Aorta (tissue), 5 donors: ENCODE results near the gene KNTC1. TPM values are rescaled to one million over a fixed set of nuclear protein-coding genes. Genes with fewer than 3 reads are reported as not detected.
"Not testable (repeated sequence)": the region's sequence is repeated elsewhere in the genome, so short reads cannot be mapped to it uniquely, and the experiment has no call there.

Experiments used
- ATAC-seq: fragments of 200-7000 bp; cut with Tn5 transposase; one replicate; pipeline ENCODE4 v1.9.1; 2022; ENCODE audit warnings: moderate library complexity; ENCODE audit not compliant: low FRiP score
- DNase-seq, 2 donors: peaks; one replicate each; pipeline ENCODE4 v3.0.0-alpha.2; 2020
- H3K27ac ChIP-seq, 2 donors: one replicate each; pipeline ENCODE4 v1.5.1; 2013; ENCODE audit warnings: low read length in 2 of 2, mild to moderate bottlenecking in 2 of 2, moderate library complexity in 2 of 2, control low read depth in 1 of 2, inconsistent platforms in 1 of 2, low read depth in 1 of 2
- H3K27me3 ChIP-seq, 2 donors: one replicate each; pipeline ENCODE4 v1.6.1; 2013; ENCODE audit warnings: control low read depth in 1 of 2, low read length in 1 of 2, mild to moderate bottlenecking in 1 of 2, moderate library complexity in 1 of 2; ENCODE audit not compliant: insufficient read depth in 2 of 2, control insufficient read depth in 1 of 2
- H3K36me3 ChIP-seq, 2 donors: one replicate each; pipeline ENCODE4 v1.6.1; 2013; ENCODE audit warnings: control low read depth in 1 of 2, low read length in 1 of 2, mild to moderate bottlenecking in 1 of 2; ENCODE audit not compliant: insufficient read depth in 2 of 2, control insufficient read depth in 1 of 2
- H3K4me1 ChIP-seq, 2 donors: one replicate each; pipeline ENCODE4 v1.6.1; 2013; ENCODE audit warnings: low read length in 2 of 2, control low read depth in 1 of 2, mild to moderate bottlenecking in 1 of 2, moderate library complexity in 1 of 2; ENCODE audit not compliant: insufficient read depth in 2 of 2, control insufficient read depth in 1 of 2
- H3K4me3 ChIP-seq, 2 donors: one replicate each; pipeline ENCODE4 v1.5.1; 2013; ENCODE audit warnings: low read length in 2 of 2, control low read depth in 1 of 2, mild to moderate bottlenecking in 1 of 2
- H3K9me3 ChIP-seq: one replicate; pipeline ENCODE4 v1.6.1; 2013; ENCODE audit warnings: mild to moderate bottlenecking, low read length; ENCODE audit not compliant: control insufficient read depth
- WGBS, 2 donors: extraction: QIAGEN DNeasy Blood & Tissue Kit; methylation state at CpG; one replicate each; pipeline ENCODE4 v1.1.7; 2013; 5-methylcytosine and 5-hydroxymethylcytosine counted together
- intact Hi-C, 2 donors: fragments of 100-400 bp; cut with DNase I; formaldehyde crosslinking; loops; one replicate each; pipeline versions ENCODE4 v1.14.2 to v1.15.0; 2022
- polyA plus RNA-seq, 2 donors: library from polyadenylated mRNA; stranded (reverse); fragments of 200-250 nt; gene quantifications; one replicate each; pipeline ENCODE4 v1.2.3, GENCODE V29; 2013
- total RNA-seq, 2 donors: library from RNA; stranded (reverse); fragmentation: NEBNext Ultra II Directional; extraction: Animal tissue kit (Norgen Biotek cat#: 25700); gene quantifications; one replicate each; pipeline ENCODE4 v1.2.1, GENCODE V29; 2021
- donor health status: healthy with polysubstance abuse.
- donor health status: Bipolar disorder and iron deficiency.
- donor health status: DM: no; HTN: no; CAD: no.
- donor health status: DM: no; HTN: no; CAD: no.
- donor health status: DM: yes; HTN: yes; CAD: no.

KNTC1 gene
- total and polyA plus RNA-seq, 4 donors: 6.8 to 18.4 (median 10.3) TPM

GRCh38 chr12:122489038-122489437 is 38.0 kb upstream of the KNTC1 start:
- DNase-seq (no peak), ATAC-seq (no peak)
- intact Hi-C loops: no loop called here
- no peaks in the 10 kb centered on the region for H3K27me3 ChIP-seq
- H3K27ac ChIP-seq: no peak overlapping the region
- no peaks in the 10 kb centered on the region for H3K9me3 ChIP-seq
- H3K4me3 ChIP-seq: no peak overlapping the region
- peaks cover 8 to 14% of the 10 kb centered on the region in 2 donors for H3K36me3 ChIP-seq
- 92 to 93% methylated on average over 2 of the region's 2 CpGs for WGBS, 2 donors
- no peaks in the 10 kb centered on the region for H3K4me1 ChIP-seq

GRCh38 chr12:122491991-122492390 is 35.1 kb upstream of the KNTC1 start:
- Histone ChIP-seq H3K4me3 (no peak overlapping the region), H3K27ac (no peak overlapping the region), H3K36me3 (peaks cover 3 to 8% of the 10 kb centered on the region in 2 donors), H3K9me3 (no peaks in the 10 kb centered on the region), H3K27me3 (no peaks in the 10 kb centered on the region), H3K4me1 (no peaks in the 10 kb centered on the region)
- DNase-seq (no peak), ATAC-seq (no peak)
- 91 to 98% methylated on average over 2 of the region's 2 CpGs for WGBS, 2 donors
- intact Hi-C loops: no loop called here

GRCh38 chr12:122493222-122493621 is 33.8 kb upstream of the KNTC1 start:
- H3K4me1 ChIP-seq, H3K4me3 ChIP-seq, H3K27ac ChIP-seq, H3K36me3 ChIP-seq, H3K9me3 ChIP-seq, ATAC-seq, H3K27me3 ChIP-seq, intact Hi-C loops, DNase-seq: not testable (repeated sequence)
- WGBS, 2 donors: 87 to 89% methylated on average over 6 of the region's 6 CpGs

- Histone ChIP-seq H3K27ac (no peak overlapping the region), H3K4me1 (no peaks in the 10 kb centered on the region), H3K4me3 (no peak overlapping the region), H3K27me3 (no peaks in the 10 kb centered on the region), H3K9me3 (no peaks in the 10 kb centered on the region), H3K36me3 (peaks cover 0 to 5% of the 10 kb centered on the region in 2 donors)
- DNase-seq: no peak
- ATAC-seq: no peak
- WGBS, 2 donors: 80 to 84% methylated on average over 7 of the region's 7 CpGs
- intact Hi-C loops: no loop called here
These were observed 31.8 kb upstream of the KNTC1 start for GRCh38 chr12:122495258-122495657.

- Histone ChIP-seq H3K4me1 (no peaks in the 10 kb centered on the region), H3K9me3 (no peaks in the 10 kb centered on the region), H3K27ac (peak overlapping the region; percentile 72), H3K36me3 (peaks cover 0 to 2% of the 10 kb centered on the region in 2 donors), H3K4me3 (peak overlapping the region; percentile 23 to 60), H3K27me3 (no peaks in the 10 kb centered on the region)
- WGBS, 2 donors: 0 to 1% methylated on average over 38 to 47 of the region's 47 CpGs
- ATAC-seq: peak; percentile 69
- intact Hi-C loops: no loop called here
- DNase-seq: peak; percentile 57 to 87
These were observed 26.9 kb upstream of the KNTC1 start for GRCh38 chr12:122499991-122500684.

- Histone ChIP-seq H3K36me3 (peaks cover 3 to 4% of the 10 kb centered on the region in 2 donors), H3K4me1 (no peaks in the 10 kb centered on the region), H3K9me3 (no peaks in the 10 kb centered on the region), H3K27me3 (no peaks in the 10 kb centered on the region), H3K4me3 (peak within 1 kb of the TSS; percentile 23 to 60), H3K27ac (peak within 1 kb of the TSS; percentile 72)
- DNase-seq: peak; percentile 99
- intact Hi-C loops: no loop called here
- 2% methylated on average over 52 of the region's 52 CpGs for WGBS, 2 donors
- peak; percentile 98 for ATAC-seq
These were observed 26.2 kb upstream of the KNTC1 start, which contains the start of gene ZCCHC8 for GRCh38 chr12:122500685-122501488. Gene ZCCHC8 (minus strand): TSS chr12:122500932. CDS start chr12:122500840, 92 bp downstream.

- no peaks in the 10 kb centered on the region for H3K27me3 ChIP-seq
- H3K4me3 ChIP-seq: no peak overlapping the region
- no peak for ATAC-seq
- WGBS, 2 donors: 81% methylated on average over 9 of the region's 9 CpGs
- H3K27ac ChIP-seq: peak overlapping the region in 1 of 2 donors; percentile 37
- no peaks in the 10 kb centered on the region for H3K9me3 ChIP-seq
- DNase-seq: no peak
- intact Hi-C loops: no loop called here
- no peaks in the 10 kb centered on the region for H3K4me1 ChIP-seq
- H3K36me3 ChIP-seq: peaks cover 3 to 4% of the 10 kb centered on the region in 2 donors
These were observed 25.5 kb upstream of the KNTC1 start for GRCh38 chr12:122501489-122501989.

- no peak for DNase-seq
- H3K36me3 ChIP-seq: peaks cover 5 to 7% of the 10 kb centered on the region in 2 donors
- no peak for ATAC-seq
- no peaks in the 10 kb centered on the region for H3K4me1 ChIP-seq
- H3K27me3 ChIP-seq: no peaks in the 10 kb centered on the region
- WGBS, 2 donors: 70 to 73% methylated on average over 3 of the region's 3 CpGs
- no peaks in the 10 kb centered on the region for H3K9me3 ChIP-seq
- H3K27ac ChIP-seq: no peak overlapping the region
- intact Hi-C loops: no loop called here
- no peak overlapping the region for H3K4me3 ChIP-seq
These were observed 23.8 kb upstream of the KNTC1 start for GRCh38 chr12:122503147-122503751.
